Sigmoid colon (tissue), 7 donors: Measurements from ENCODE around the gene APOB. TPM values are rescaled to one million over a fixed set of nuclear protein-coding genes. Genes with fewer than 3 reads are reported as not detected.

Experiments used
- DNase-seq: peaks from one replicate; pipeline ENCODE4 v3.0.0-alpha.2; 2019
- H3K27ac ChIP-seq, 4 donors: fragments of 200-600 bp; sonication (generic); one replicate each; pipeline ENCODE4 v1.5.1; 2016 to 2019; ENCODE audit warnings: mild to moderate bottlenecking in 1 of 4
- H3K27me3 ChIP-seq, 3 donors: fragments of 200-600 bp; sonication (generic); one replicate each; pipeline ENCODE4 v1.5.1; 2019; ENCODE audit warnings: mild to moderate bottlenecking in 1 of 3
- H3K36me3 ChIP-seq, 4 donors: fragments of 200-600 bp; sonication (generic); one replicate each; pipeline ENCODE4 v1.5.1; 2016 to 2019
- H3K4me1 ChIP-seq, 4 donors: fragments of 200-600 bp; sonication (generic); one replicate each; pipeline ENCODE4 v1.5.1; 2017 to 2019
- H3K4me3 ChIP-seq, 4 donors: fragments of 200-600 bp; sonication (generic); one replicate each; pipeline ENCODE4 v1.5.1; 2017 to 2019; ENCODE audit warnings: mild to moderate bottlenecking in 2 of 4, moderate library complexity in 1 of 4
- H3K9me3 ChIP-seq, 4 donors: fragments of 200-600 bp in 3 of 4; sonication (generic) in 3 of 4; one replicate each; pipeline versions ENCODE4 v1.5.1 to v1.6.1; 2013 to 2019
- CTCF ChIP-seq, 4 experiments: fragments of 450-650 bp in 3 of 4; fragments of 200-600 bp in 1 of 4; IDR thresholded peaks; one replicate each; pipeline ENCODE4 v1.5.1; 2016 to 2019; ENCODE audit warnings: antibody characterized with exemption in 4 of 4, mild to moderate bottlenecking in 3 of 4, moderate library complexity in 2 of 4
- EP300 ChIP-seq, 4 donors: sonication (generic); formaldehyde crosslinking; IDR thresholded peaks; one replicate each; pipeline ENCODE4 v1.6.1; 2017; ENCODE audit warnings: antibody characterized with exemption in 4 of 4
- POLR2A ChIP-seq, 2 donors: fragments of 450-650 bp; IDR thresholded peaks; one replicate each; pipeline ENCODE4 v1.6.1; 2016; ENCODE audit warnings: antibody characterized with exemption in 2 of 2, mild to moderate bottlenecking in 2 of 2, moderate library complexity in 2 of 2
- POLR2AphosphoS5 ChIP-seq, 4 donors: sonication (generic); formaldehyde crosslinking; IDR thresholded peaks; one replicate each; pipeline ENCODE4 v1.6.1; 2017; ENCODE audit warnings: antibody characterized with exemption in 4 of 4
- WGBS, 2 donors: extraction: QIAGEN DNeasy Blood & Tissue Kit; methylation state at CpG; one replicate each; pipeline ENCODE4 v1.1.7; 2013; 5-methylcytosine and 5-hydroxymethylcytosine counted together
- intact Hi-C: fragments of 100-400 bp; cut with DNase I; formaldehyde crosslinking; loops from one replicate; pipeline ENCODE4 v1.15.1; 2023
- polyA plus RNA-seq, 3 donors: library from polyadenylated mRNA; stranded (reverse); fragments of 200-250 nt; gene quantifications; one replicate each; pipeline ENCODE4 v1.2.3, GENCODE V29; 2013
- total RNA-seq, 4 donors: library from RNA; depleted of rRNA; stranded (reverse); fragments of >200 nt; gene quantifications; one replicate each; pipeline ENCODE4 v1.1.0, GENCODE V29; 2016
- donor health status: healthy with polysubstance abuse.
- donor health status: Bipolar disorder and iron deficiency.
- donor health status: healthy.

APOB gene
- total and polyA plus RNA-seq, 7 donors: under 0.01 to 3.6 (median 0.69) TPM; not detected in 1

GRCh38 chr2:21024198-21024597, 19.7 kb downstream of the APOB start:
- no peak for DNase-seq
- Histone ChIP-seq H3K4me1 (no peaks in the 10 kb centered on the region), H3K27me3 (no peaks in the 10 kb centered on the region), H3K36me3 (no peaks in the 10 kb centered on the region), H3K4me3 (no peak overlapping the region), H3K9me3 (no peaks in the 10 kb centered on the region), H3K27ac (no peak overlapping the region)
- WGBS, 2 donors: 79 to 88% methylated on average over 5 of the region's 5 CpGs
- intact Hi-C loops: no loop called here
- TF ChIP-seq CTCF (IDR thresholded peaks at IDR 0.05): no peak
- TF ChIP-seq EP300 (IDR thresholded peaks at IDR 0.05): no peak
- TF ChIP-seq POLR2A (IDR thresholded peaks at IDR 0.05): no peak
- TF ChIP-seq POLR2AphosphoS5 (IDR thresholded peaks at IDR 0.05): no peak

GRCh38 chr2:21023419-21024181, 20.3 kb downstream of the APOB start:
- DNase-seq: no peak
- WGBS, 2 donors: 77 to 87% methylated on average over 4 of the region's 4 CpGs
- Histone ChIP-seq H3K27me3 (no peaks in the 10 kb centered on the region), H3K9me3 (no peaks in the 10 kb centered on the region), H3K27ac (no peak overlapping the region), H3K4me3 (no peak overlapping the region), H3K36me3 (no peaks in the 10 kb centered on the region), H3K4me1 (no peaks in the 10 kb centered on the region)
- TF ChIP-seq POLR2A (IDR thresholded peaks at IDR 0.05) (no peak), POLR2AphosphoS5 (IDR thresholded peaks at IDR 0.05) (no peak), CTCF (IDR thresholded peaks at IDR 0.05) (no peak)
- intact Hi-C loops: no loop called here

- Histone ChIP-seq H3K27ac (no peak overlapping the region), H3K4me1 (no peaks in the 10 kb centered on the region), H3K9me3 (no peaks in the 10 kb centered on the region), H3K27me3 (no peaks in the 10 kb centered on the region), H3K36me3 (no peaks in the 10 kb centered on the region), H3K4me3 (no peak overlapping the region)
- TF ChIP-seq EP300 (IDR thresholded peaks at IDR 0.05) (no peak), POLR2AphosphoS5 (IDR thresholded peaks at IDR 0.05) (no peak), POLR2A (IDR thresholded peaks at IDR 0.05) (no peak), CTCF (IDR thresholded peaks at IDR 0.05) (no peak)
- intact Hi-C loops: no loop called here
- WGBS, 2 donors: 86 to 90% methylated on average over 8 of the region's 8 CpGs
- no peak for DNase-seq
Measured at GRCh38 chr2:21022792-21023367, 21.0 kb downstream of the APOB start.

- Histone ChIP-seq H3K4me1 (no peaks in the 10 kb centered on the region), H3K27me3 (no peaks in the 10 kb centered on the region), H3K4me3 (no peak overlapping the region), H3K27ac (no peak overlapping the region), H3K9me3 (no peaks in the 10 kb centered on the region), H3K36me3 (no peaks in the 10 kb centered on the region)
- WGBS, 2 donors: 95 to 96% methylated on average over 1 of the region's 1 CpG
- TF ChIP-seq EP300 (IDR thresholded peaks at IDR 0.05): no peak
- no peak for TF ChIP-seq CTCF (IDR thresholded peaks at IDR 0.05)
- no peak for TF ChIP-seq POLR2AphosphoS5 (IDR thresholded peaks at IDR 0.05)
- no peak for DNase-seq
- intact Hi-C loops: no loop called here
Measured at GRCh38 chr2:21021430-21021829, 22.4 kb downstream of the APOB start.
